Activated naive CD8-positive, alpha-beta T cell treated with anti-CD3 and anti-CD28 coated beads, Interleukin-2, amount 50 U/mL, for 24 hours (primary cell): ENCODE data around the gene SLC9A7.
A peak's percentile ranks its signal among the peaks of the same experiment; 100 is the strongest.

ENCODE experiments used
- ATAC-seq: fragments of 150-1000 bp; cut with Tn5 transposase; one replicate; pipeline ENCODE4 v1.10.0; 2021
- DNase-seq: peaks from one replicate; pipeline ENCODE4 v3.0.0; 2021
- H3K27ac Mint-ChIP-seq: one replicate; pipeline ENCODE4 v1.8.0; 2021; ENCODE audit warnings: mild to moderate bottlenecking, mixed read lengths
- H3K27me3 Mint-ChIP-seq: one replicate; pipeline ENCODE4 v1.8.0; 2021; ENCODE audit warnings: mixed read lengths
- H3K36me3 Mint-ChIP-seq: one replicate; pipeline ENCODE4 v1.8.0; 2021; ENCODE audit warnings: low read depth, mixed read lengths
- H3K4me1 Mint-ChIP-seq: one replicate; pipeline ENCODE4 v1.8.0; 2021; ENCODE audit warnings: mixed read lengths
- H3K4me3 Mint-ChIP-seq: one replicate; pipeline ENCODE4 v1.8.0; 2021; ENCODE audit warnings: mild to moderate bottlenecking, moderate library complexity, mixed read lengths
- H3K9me3 Mint-ChIP-seq: one replicate; pipeline ENCODE4 v1.8.0; 2021; ENCODE audit warnings: mixed read lengths

SLC9A7 gene

GRCh38 chrX:46602468-46603102 is 156.3 kb downstream of the SLC9A7 start:
- peaks cover 25% of the 10 kb centered on the region for H3K36me3 Mint-ChIP-seq
- ATAC-seq (no peak), DNase-seq (no peak)
- H3K27ac Mint-ChIP-seq = no peak overlapping the region
- H3K4me3 Mint-ChIP-seq = no peak overlapping the region
- H3K9me3 Mint-ChIP-seq = no peaks in the 10 kb centered on the region
- H3K4me1 Mint-ChIP-seq = no peaks in the 10 kb centered on the region
- no peaks in the 10 kb centered on the region for H3K27me3 Mint-ChIP-seq

GRCh38 chrX:46601283-46601682 is 157.6 kb downstream of the SLC9A7 start:
- Mint-ChIP-seq H3K27ac (no peak overlapping the region), H3K4me3 (no peak overlapping the region), H3K4me1 (no peaks in the 10 kb centered on the region), H3K27me3 (no peaks in the 10 kb centered on the region), H3K9me3 (no peaks in the 10 kb centered on the region), H3K36me3 (peaks cover 21% of the 10 kb centered on the region)
- ATAC-seq (no peak), DNase-seq (no peak)

GRCh38 chrX:46599051-46599560 is 159.8 kb downstream of the SLC9A7 start:
- Mint-ChIP-seq H3K9me3 (no peaks in the 10 kb centered on the region), H3K4me3 (no peak overlapping the region), H3K27ac (no peak overlapping the region), H3K4me1 (peaks cover 2% of the 10 kb centered on the region), H3K36me3 (peaks cover 19% of the 10 kb centered on the region), H3K27me3 (no peaks in the 10 kb centered on the region)
- ATAC-seq = no peak
- no peak for DNase-seq

GRCh38 chrX:46597771-46598170 is 161.1 kb downstream of the SLC9A7 start:
- no peak for ATAC-seq
- Mint-ChIP-seq H3K36me3 (peaks cover 15% of the 10 kb centered on the region), H3K4me1 (peaks cover 2% of the 10 kb centered on the region), H3K27ac (no peak overlapping the region), H3K27me3 (no peaks in the 10 kb centered on the region), H3K4me3 (no peak overlapping the region), H3K9me3 (no peaks in the 10 kb centered on the region)
- DNase-seq = no peak

- Mint-ChIP-seq H3K9me3 (no peaks in the 10 kb centered on the region), H3K27me3 (no peaks in the 10 kb centered on the region), H3K4me1 (peaks cover 2% of the 10 kb centered on the region), H3K4me3 (no peak overlapping the region), H3K27ac (no peak overlapping the region), H3K36me3 (peaks cover 15% of the 10 kb centered on the region)
- no peak for ATAC-seq
- DNase-seq = no peak
These were observed 161.7 kb downstream of the SLC9A7 start for GRCh38 chrX:46597208-46597607.

- Mint-ChIP-seq H3K27ac (no peak overlapping the region), H3K4me1 (peaks cover 6% of the 10 kb centered on the region), H3K4me3 (no peak overlapping the region), H3K9me3 (no peaks in the 10 kb centered on the region), H3K27me3 (no peaks in the 10 kb centered on the region), H3K36me3 (peaks cover 3% of the 10 kb centered on the region)
- DNase-seq (no peak), ATAC-seq (no peak)
These were observed 163.8 kb downstream of the SLC9A7 start for GRCh38 chrX:46595084-46595483.

- Mint-ChIP-seq H3K4me3 (no peak overlapping the region), H3K36me3 (peaks cover 1% of the 10 kb centered on the region), H3K27me3 (no peaks in the 10 kb centered on the region), H3K27ac (no peak overlapping the region), H3K4me1 (peaks cover 22% of the 10 kb centered on the region), H3K9me3 (no peaks in the 10 kb centered on the region)
- ATAC-seq (no peak), DNase-seq (no peak)
These were observed 168.8 kb downstream of the SLC9A7 start for GRCh38 chrX:46589977-46590723.

- Mint-ChIP-seq H3K27ac (peak overlapping the region; percentile 59), H3K27me3 (no peaks in the 10 kb centered on the region), H3K4me1 (peaks cover 26% of the 10 kb centered on the region), H3K36me3 (no peaks in the 10 kb centered on the region), H3K9me3 (no peaks in the 10 kb centered on the region), H3K4me3 (peak overlapping the region; percentile 6)
- ATAC-seq (no peak), DNase-seq (peak; percentile 30)
These were observed 170.7 kb downstream of the SLC9A7 start for GRCh38 chrX:46588263-46588662.

GRCh38 chrX:46587753-46588171 is 171.2 kb downstream of the SLC9A7 start:
- ATAC-seq (no peak), DNase-seq (no peak)
- Mint-ChIP-seq H3K36me3 (no peaks in the 10 kb centered on the region), H3K4me1 (peaks cover 26% of the 10 kb centered on the region), H3K27ac (peak overlapping the region; percentile 59), H3K9me3 (no peaks in the 10 kb centered on the region), H3K27me3 (no peaks in the 10 kb centered on the region), H3K4me3 (peak overlapping the region; percentile 6)

- ATAC-seq (peak; percentile 66), DNase-seq (no peak)
- no peaks in the 10 kb centered on the region for H3K27me3 Mint-ChIP-seq
- H3K9me3 Mint-ChIP-seq = no peaks in the 10 kb centered on the region
- H3K27ac Mint-ChIP-seq = peak overlapping the region; percentile 52
- peaks cover 26% of the 10 kb centered on the region for H3K4me1 Mint-ChIP-seq
- H3K36me3 Mint-ChIP-seq = no peaks in the 10 kb centered on the region
- H3K4me3 Mint-ChIP-seq = no peak overlapping the region
These were observed 171.8 kb downstream of the SLC9A7 start for GRCh38 chrX:46587158-46587557.

GRCh38 chrX:46584736-46585135 is 174.2 kb downstream of the SLC9A7 start:
- ATAC-seq = no peak
- DNase-seq = no peak
- Mint-ChIP-seq H3K4me3 (no peak overlapping the region), H3K9me3 (no peaks in the 10 kb centered on the region), H3K27me3 (no peaks in the 10 kb centered on the region), H3K36me3 (no peaks in the 10 kb centered on the region), H3K27ac (no peak overlapping the region), H3K4me1 (peaks cover 22% of the 10 kb centered on the region)

- no peak for DNase-seq
- Mint-ChIP-seq H3K36me3 (no peaks in the 10 kb centered on the region), H3K4me3 (no peak overlapping the region), H3K27me3 (no peaks in the 10 kb centered on the region), H3K4me1 (peaks cover 18% of the 10 kb centered on the region), H3K9me3 (no peaks in the 10 kb centered on the region), H3K27ac (no peak overlapping the region)
- ATAC-seq = no peak
These were observed 176.0 kb downstream of the SLC9A7 start for GRCh38 chrX:46582966-46583365.

- Mint-ChIP-seq H3K27me3 (no peaks in the 10 kb centered on the region), H3K27ac (no peak overlapping the region), H3K4me1 (peaks cover 18% of the 10 kb centered on the region), H3K36me3 (no peaks in the 10 kb centered on the region), H3K4me3 (no peak overlapping the region), H3K9me3 (no peaks in the 10 kb centered on the region)
- no peak for ATAC-seq
- no peak for DNase-seq
These were observed 176.6 kb downstream of the SLC9A7 start for GRCh38 chrX:46582325-46582724.

- no peak overlapping the region for H3K27ac Mint-ChIP-seq
- H3K9me3 Mint-ChIP-seq = no peaks in the 10 kb centered on the region
- H3K4me1 Mint-ChIP-seq = peaks cover 28% of the 10 kb centered on the region
- H3K36me3 Mint-ChIP-seq = peaks cover 2% of the 10 kb centered on the region
- H3K27me3 Mint-ChIP-seq = peaks cover 6% of the 10 kb centered on the region
- DNase-seq = no peak
- ATAC-seq = no peak
- H3K4me3 Mint-ChIP-seq = no peak overlapping the region
These were observed 178.3 kb downstream of the SLC9A7 start for GRCh38 chrX:46580613-46581012.

GRCh38 chrX:46579250-46579649 is 179.7 kb downstream of the SLC9A7 start:
- ATAC-seq = no peak
- peaks cover 8% of the 10 kb centered on the region for H3K27me3 Mint-ChIP-seq
- H3K9me3 Mint-ChIP-seq = no peaks in the 10 kb centered on the region
- no peak for DNase-seq
- peaks cover 2% of the 10 kb centered on the region for H3K36me3 Mint-ChIP-seq
- peaks cover 30% of the 10 kb centered on the region for H3K4me1 Mint-ChIP-seq
- H3K27ac Mint-ChIP-seq = no peak overlapping the region
- no peak overlapping the region for H3K4me3 Mint-ChIP-seq
